ENCODE results near the gene SERHL2.

SERHL2 gene

GRCh38 chr22:42608136-42608822 is 54.5 kb downstream of the SERHL2 start:
- peak overlapping the region; percentile 16 for H3K4me3 ChIP-seq (ENCODE audit: low read depth, low read length)
- ChIA-PET CTCF (no interaction called here), POLR2A (no interaction called here)
- TF ChIP-seq, protein P1, sequence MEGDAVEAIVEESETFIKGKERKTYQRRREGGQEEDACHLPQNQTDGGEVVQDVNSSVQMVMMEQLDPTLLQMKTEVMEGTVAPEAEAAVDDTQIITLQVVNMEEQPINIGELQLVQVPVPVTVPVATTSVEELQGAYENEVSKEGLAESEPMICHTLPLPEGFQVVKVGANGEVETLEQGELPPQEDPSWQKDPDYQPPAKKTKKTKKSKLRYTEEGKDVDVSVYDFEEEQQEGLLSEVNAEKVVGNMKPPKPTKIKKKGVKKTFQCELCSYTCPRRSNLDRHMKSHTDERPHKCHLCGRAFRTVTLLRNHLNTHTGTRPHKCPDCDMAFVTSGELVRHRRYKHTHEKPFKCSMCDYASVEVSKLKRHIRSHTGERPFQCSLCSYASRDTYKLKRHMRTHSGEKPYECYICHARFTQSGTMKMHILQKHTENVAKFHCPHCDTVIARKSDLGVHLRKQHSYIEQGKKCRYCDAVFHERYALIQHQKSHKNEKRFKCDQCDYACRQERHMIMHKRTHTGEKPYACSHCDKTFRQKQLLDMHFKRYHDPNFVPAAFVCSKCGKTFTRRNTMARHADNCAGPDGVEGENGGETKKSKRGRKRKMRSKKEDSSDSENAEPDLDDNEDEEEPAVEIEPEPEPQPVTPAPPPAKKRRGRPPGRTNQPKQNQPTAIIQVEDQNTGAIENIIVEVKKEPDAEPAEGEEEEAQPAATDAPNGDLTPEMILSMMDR (IDR thresholded peaks at IDR 0.05; ENCODE audit: insufficient read depth, low read length, missing control alignments): no peak
- no peak for DNase-seq (ENCODE audit: low read depth, low spot score)

DNA sequence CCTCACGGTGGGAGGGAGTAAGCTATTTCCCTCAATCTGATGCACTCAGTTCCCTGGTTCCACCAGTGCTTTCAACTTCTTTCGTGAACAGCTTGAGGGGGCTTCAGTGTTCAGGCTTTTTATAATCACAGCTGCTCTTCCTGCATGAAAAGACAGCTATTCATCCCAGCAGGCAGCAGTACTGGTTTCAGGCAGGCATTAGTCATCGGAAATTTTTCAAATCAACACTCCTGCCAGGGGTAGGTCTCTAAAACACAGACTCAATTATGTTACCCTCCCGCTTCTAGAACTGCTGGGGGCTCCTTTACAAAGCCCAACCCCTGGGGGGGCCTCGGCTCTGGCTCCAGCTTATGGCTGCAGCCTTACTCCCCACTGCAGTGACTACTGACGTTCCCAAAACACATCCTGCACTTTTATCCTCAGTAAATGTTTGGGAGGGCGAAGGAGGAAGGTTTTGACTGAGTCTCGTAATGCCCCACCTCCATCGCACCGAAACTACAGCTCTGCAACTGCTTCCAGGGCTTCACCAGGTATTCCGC is 55.1 kb downstream of the SERHL2 start:
- no peak for DNase-seq (ENCODE audit: low read depth, low spot score)
- POLR2A ChIA-PET: no interaction called here
- peak overlapping the region; percentile 30 for H3K4me3 ChIP-seq (ENCODE audit: low read depth, low read length)
- CTCF ChIA-PET: interaction anchor here (0.6 kb wide), 1 partner anchor 12 kb away, joined by 3 read pairs; no protein-coding TSS in a partner anchor
- TF ChIP-seq, protein P1 (IDR thresholded peaks at IDR 0.05; ENCODE audit: insufficient read depth, low read length, missing control alignments): no peak

DNA sequence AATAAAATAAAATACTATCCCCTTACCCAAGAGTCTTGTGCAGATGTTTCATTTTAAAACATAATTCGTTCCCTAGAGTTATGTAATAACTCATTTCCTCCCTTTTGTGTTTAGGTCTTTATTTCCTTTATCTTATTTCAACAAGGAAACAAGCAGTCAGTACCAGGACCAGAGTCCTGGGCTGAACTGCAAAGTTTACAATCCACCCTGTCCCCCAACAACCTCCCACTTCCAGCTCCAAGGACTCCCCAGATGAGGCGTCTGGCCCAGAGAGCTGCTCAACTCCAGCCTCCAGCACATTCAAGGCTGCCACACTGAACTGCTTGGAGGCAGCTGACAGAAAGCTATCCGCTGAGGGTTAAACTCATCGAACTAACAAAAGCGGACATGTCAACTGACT is 56.4 kb downstream of the SERHL2 start:
- CTCF ChIA-PET: interaction anchor here (1.0 to 1.3 kb wide), 2 partner anchors 11 to 12 kb away, joined by 3 read pairs; no protein-coding TSS in a partner anchor
- DNase-seq (ENCODE audit: low read depth, low spot score): no peak
- POLR2A ChIA-PET: no interaction called here
- no peak overlapping the region for H3K4me3 ChIP-seq (ENCODE audit: low read depth, low read length)
- TF ChIP-seq, protein P1 (IDR thresholded peaks at IDR 0.05; ENCODE audit: insufficient read depth, low read length, missing control alignments): no peak

DNA sequence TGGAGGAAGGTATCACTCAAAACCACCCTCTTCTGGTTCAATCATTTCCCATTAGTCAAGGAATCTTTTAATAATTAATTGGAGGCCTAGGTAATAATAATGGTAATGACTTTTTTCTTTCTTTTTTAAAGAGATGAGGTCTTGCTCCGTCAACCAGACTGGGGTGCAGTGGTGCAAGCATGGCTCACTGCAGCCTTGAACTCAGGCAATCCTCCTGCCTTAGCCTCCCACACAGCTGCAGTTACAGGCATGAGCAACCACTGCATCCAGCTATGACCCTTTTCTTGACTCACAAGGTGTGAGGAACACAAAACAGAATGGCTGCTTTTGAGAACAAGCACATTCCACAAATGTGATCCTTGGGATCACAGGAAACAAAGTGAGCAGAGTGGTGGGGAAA is 57.3 kb downstream of the SERHL2 start:
- TF ChIP-seq, protein P1 (IDR thresholded peaks at IDR 0.05; ENCODE audit: insufficient read depth, low read length, missing control alignments): no peak
- no peak overlapping the region for H3K4me3 ChIP-seq (ENCODE audit: low read depth, low read length)
- ChIA-PET CTCF (interaction anchor here (1.0 to 1.8 kb wide), 4 partner anchors 10 to 15 kb away, joined by 3 to 5 read pairs (median 4); no protein-coding TSS in a partner anchor), POLR2A (no interaction called here)
- no peak for DNase-seq (ENCODE audit: low read depth, low spot score)

- no peak for DNase-seq (ENCODE audit: low read depth, low spot score)
- CTCF ChIA-PET: interaction anchor here (1.2 to 1.8 kb wide), 3 partner anchors 10 to 102 kb away, joined by 4 to 5 read pairs (median 4); no protein-coding TSS in a partner anchor
- POLR2A ChIA-PET: no interaction called here
- TF ChIP-seq, protein P1 (IDR thresholded peaks at IDR 0.05; ENCODE audit: insufficient read depth, low read length, missing control alignments): no peak
- H3K4me3 ChIP-seq (ENCODE audit: low read depth, low read length): no peak overlapping the region; the same call in 1 of the 2 replicates
Measured at GRCh38 chr22:42612336-42612735, 58.6 kb downstream of the SERHL2 start.

DNA sequence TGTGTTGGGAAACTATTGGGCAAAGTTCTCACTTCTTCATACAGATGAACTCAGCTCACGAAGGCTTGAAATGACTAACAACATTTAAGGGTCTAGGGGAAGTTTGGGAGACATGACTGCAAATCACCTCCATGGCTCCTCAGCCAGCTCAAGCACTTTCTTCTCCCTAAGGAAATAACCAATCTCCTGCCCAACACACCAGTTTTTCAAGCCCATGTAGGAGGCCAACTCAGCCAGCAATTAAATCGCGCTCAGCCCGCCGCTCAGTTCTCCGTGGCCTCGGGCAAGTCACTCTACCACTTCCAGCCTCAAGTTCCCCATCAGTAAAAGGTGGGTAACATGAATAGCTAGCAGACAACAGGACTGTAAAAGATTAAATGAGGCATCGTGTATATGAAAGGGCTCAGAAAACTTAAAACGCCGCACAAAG is 60.1 kb downstream of the SERHL2 start:
- H3K4me3 ChIP-seq (ENCODE audit: low read depth, low read length): peak overlapping the region; percentile 80
- TF ChIP-seq, protein P1 (IDR thresholded peaks at IDR 0.05; ENCODE audit: insufficient read depth, low read length, missing control alignments): no peak
- CTCF ChIA-PET: interaction anchor here (2.2 kb wide), 1 partner anchor 22 kb away, joined by 8 read pairs; no protein-coding TSS in a partner anchor
- POLR2A ChIA-PET: interaction anchor here (0.9 to 2.0 kb wide), 3 partner anchors 30 to 206 kb away, joined by 3 to 4 read pairs (median 3); no protein-coding TSS in a partner anchor
- no peak for DNase-seq (ENCODE audit: low read depth, low spot score)
